ENCODE data around the gene TTLL6. TPM values are rescaled to one million over a fixed set of nuclear protein-coding genes. Genes with fewer than 3 reads are reported as not detected.

The TTLL6 gene
- total and polyA plus RNA-seq, 2 of the 8 experiments (the other 6 are each of a cell fraction or from before 2014, with no cell fraction given), result 2.6 to 4.3 TPM

- H2BK12ac ChIP-seq (ENCODE audit: low read depth, low read length), result no peak overlapping the region
- H3K27me3 ChIP-seq (replicated peaks in 1 of 4; ENCODE audit: control insufficient read depth in 3 of 4, extremely low read depth in 1 of 4, insufficient read depth in 3 of 4, low read length in 3 of 4), result peaks cover under 1 to 4% (median 2%) of the 10 kb centered on the region in 4 experiments; a peak in 5 of 7 replicates
- no peak overlapping the region for H2BK15ac ChIP-seq (ENCODE audit: low read length)
- no peaks in the 10 kb centered on the region for H3K79me1 ChIP-seq (ENCODE audit: low read depth, low read length)
- H3K23ac ChIP-seq (ENCODE audit: insufficient read length), result no peak overlapping the region
- DNase-seq (ENCODE audit: low read depth in 1 of 2, low spot score in 2 of 2) (no peak), FAIRE-seq (no peak)
- H3K9me3 ChIP-seq (ENCODE audit: insufficient read depth in 2 of 2, low read depth in 1 of 2, low read length in 1 of 2), result no peaks in the 10 kb centered on the region
- no peak overlapping the region for H3K4ac ChIP-seq (replicated peaks; ENCODE audit: insufficient read length, low read depth, low read length)
- CTCF ChIA-PET (ENCODE audit: partially characterized antibody), result interaction anchor here (0.6 to 18.8 kb wide), 21 partner anchors 8 to 1895 kb away, joined by 3 to 186 read pairs (median 4); partner anchors contain the start of gene PRAC2
- H2BK5ac ChIP-seq (ENCODE audit: low read depth, low read length), result no peak overlapping the region
- no peak overlapping the region for H4K8ac ChIP-seq (ENCODE audit: extremely low read depth, insufficient read depth, low read length)
- H4K20me1 ChIP-seq (replicated peaks in 1 of 2; ENCODE audit: control insufficient read depth in 1 of 2, insufficient read depth in 2 of 2, low read length in 2 of 2), result peaks cover 0 to 2% of the 10 kb centered on the region in 2 experiments
- no peaks in the 10 kb centered on the region for H3K79me2 ChIP-seq (ENCODE audit: control insufficient read depth in 1 of 2, insufficient read depth in 2 of 2, low read length in 2 of 2)
- H3K56ac ChIP-seq (replicated peaks; ENCODE audit: insufficient read length, low read depth, low read length), result no peak overlapping the region
- H2AFZ ChIP-seq (ENCODE audit: low read length), result no peak overlapping the region
- H3K4me1 ChIP-seq (replicated peaks in 1 of 4; ENCODE audit: control insufficient read depth in 3 of 4, insufficient read depth in 4 of 4, low read length in 3 of 4), result no peaks in the 10 kb centered on the region
- H3K4me2 ChIP-seq (ENCODE audit: insufficient read depth in 1 of 2, low read depth in 2 of 2, low read length in 2 of 2), result no peak overlapping the region
- no peak overlapping the region for H4K5ac ChIP-seq (ENCODE audit: insufficient read length, low read depth, low read length)
- POLR2A ChIA-PET (ENCODE audit: partially characterized antibody), result interaction anchor here (0.6 to 1.6 kb wide), 5 partner anchors 9 to 910 kb away, joined by 3 to 6 read pairs (median 3); no protein-coding TSS in a partner anchor
- no peak overlapping the region for H3K9ac ChIP-seq (replicated peaks in 1 of 4; ENCODE audit: extremely low read depth in 1 of 4, low read depth in 3 of 4, low read length in 3 of 4)
- WGBS, 2 experiments (ENCODE audit: extremely low coverage in 1 of 2, insufficient coverage in 1 of 2, insufficient read length in 1 of 2, insufficient replicate concordance in 2 of 2, low coverage in 1 of 2, low lambda C conversion rate in 2 of 2, missing lambda C conversion rate in 1 of 2), result 71% methylated on average over 4 of the region's 4 CpGs; no CpG with 5 or more reads in 1 of the 2 experiments
- no peak overlapping the region for H3K18ac ChIP-seq (ENCODE audit: extremely low read depth, low read length)
- no peak overlapping the region for H2BK120ac ChIP-seq (replicated peaks; ENCODE audit: low read depth, low read length)
- no peak overlapping the region for H2BK20ac ChIP-seq (ENCODE audit: low read length)
- H3K36me3 ChIP-seq (ENCODE audit: control insufficient read depth in 2 of 4, insufficient read depth in 4 of 4, low read length in 3 of 4), result no peaks in the 10 kb centered on the region
- no peak overlapping the region for H3K14ac ChIP-seq (ENCODE audit: insufficient read length)
- no peak overlapping the region for H3K4me3 ChIP-seq (ENCODE audit: extremely low read depth in 1 of 4, insufficient read depth in 2 of 4, low read depth in 3 of 4, low read length in 4 of 4)
- H3K27ac ChIP-seq (ENCODE audit: low read depth, low read length), result no peak overlapping the region
- no peaks in the 10 kb centered on the region for H3K23me2 ChIP-seq (ENCODE audit: low read depth, low read length)
- no peak overlapping the region for H4K91ac ChIP-seq (replicated peaks; ENCODE audit: insufficient read length, low read length)
- no peak overlapping the region for H2AK5ac ChIP-seq (ENCODE audit: low read depth, low read length)
- no peak for TF ChIP-seq RAD21 (IDR thresholded peaks at IDR 0.05 in 1 of 2, conservative IDR thresholded peaks at IDR 0.05 in 1 of 2; ENCODE audit: low read depth in 2 of 2, low read length in 2 of 2)
- no peak for TF ChIP-seq SIN3A (conservative IDR thresholded peaks at IDR 0.05 in 1 of 2, IDR thresholded peaks at IDR 0.05 in 1 of 2; ENCODE audit: low read depth in 1 of 2, low read length in 2 of 2)
- TF ChIP-seq, protein P1, sequence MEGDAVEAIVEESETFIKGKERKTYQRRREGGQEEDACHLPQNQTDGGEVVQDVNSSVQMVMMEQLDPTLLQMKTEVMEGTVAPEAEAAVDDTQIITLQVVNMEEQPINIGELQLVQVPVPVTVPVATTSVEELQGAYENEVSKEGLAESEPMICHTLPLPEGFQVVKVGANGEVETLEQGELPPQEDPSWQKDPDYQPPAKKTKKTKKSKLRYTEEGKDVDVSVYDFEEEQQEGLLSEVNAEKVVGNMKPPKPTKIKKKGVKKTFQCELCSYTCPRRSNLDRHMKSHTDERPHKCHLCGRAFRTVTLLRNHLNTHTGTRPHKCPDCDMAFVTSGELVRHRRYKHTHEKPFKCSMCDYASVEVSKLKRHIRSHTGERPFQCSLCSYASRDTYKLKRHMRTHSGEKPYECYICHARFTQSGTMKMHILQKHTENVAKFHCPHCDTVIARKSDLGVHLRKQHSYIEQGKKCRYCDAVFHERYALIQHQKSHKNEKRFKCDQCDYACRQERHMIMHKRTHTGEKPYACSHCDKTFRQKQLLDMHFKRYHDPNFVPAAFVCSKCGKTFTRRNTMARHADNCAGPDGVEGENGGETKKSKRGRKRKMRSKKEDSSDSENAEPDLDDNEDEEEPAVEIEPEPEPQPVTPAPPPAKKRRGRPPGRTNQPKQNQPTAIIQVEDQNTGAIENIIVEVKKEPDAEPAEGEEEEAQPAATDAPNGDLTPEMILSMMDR (IDR thresholded peaks at IDR 0.05; ENCODE audit: control extremely low read depth in 1 of 3, insufficient read depth in 1 of 3, low read depth in 1 of 3, low read length in 3 of 3), result peak in 1 of 3 experiments; percentile 12; a peak in 1 of 4 replicates
These were observed 49.7 kb downstream of the TTLL6 start for GRCh38 chr17:48767263-48767774.
